ENCODE results near the gene SLC41A1. TPM values are rescaled to one million over a fixed set of nuclear protein-coding genes. Genes with fewer than 3 reads are reported as not detected.
A peak's percentile ranks its signal among the peaks of the same experiment; 100 is the strongest.

The SLC41A1 gene
- total RNA-seq, 4 donors from 2014 or later = 15.7 to 20.9 (median 18.6) TPM

GRCh38 chr1:205810448-205811157 lies 2.4 kb downstream of the SLC41A1 start:
- Histone ChIP-seq H3K4me1 (peaks cover 0 to 67% (median 23%) of the 10 kb centered on the region in 4 donors), H3K36me3 (peaks cover 0 to 20% (median 0%) of the 10 kb centered on the region in 3 donors), H3K9me3 (no peaks in the 10 kb centered on the region), H3K27me3 (no peaks in the 10 kb centered on the region), H3K4me3 (peak overlapping the region in 1 of 4 donors; percentile 11), H3K27ac (peak overlapping the region in 2 of 4 donors; percentile 97 to 98)
- WGBS, 2 donors = 70 to 74% methylated on average over 12 of the region's 12 CpGs
- TF ChIP-seq POLR2A (IDR thresholded peaks at IDR 0.05) = no peak
- TF ChIP-seq CTCF (IDR thresholded peaks at IDR 0.05) = peak in 2 of 5 experiments; percentile 11 to 20
- no peak for DNase-seq (ENCODE audit: low spot score in 2 of 2)

DNA sequence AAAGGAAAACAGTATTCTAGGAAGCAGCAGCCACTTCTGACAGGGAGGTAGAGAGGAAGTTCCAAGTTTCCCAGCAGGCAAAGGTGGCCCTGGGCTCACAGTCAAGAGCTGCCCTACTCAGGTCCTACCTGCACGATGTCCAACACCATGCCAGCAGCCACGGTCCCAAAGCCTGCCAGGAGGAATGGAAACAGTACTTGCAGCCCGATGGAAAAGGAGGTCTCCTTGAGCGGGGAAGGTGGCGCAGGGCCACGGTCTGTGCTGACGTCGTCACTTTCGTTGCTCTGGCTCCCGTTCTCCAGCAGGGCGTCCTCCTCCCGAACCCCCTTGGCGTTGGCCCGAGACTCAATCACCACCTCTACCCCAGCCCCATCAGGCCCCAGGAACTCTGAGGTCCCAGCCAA lies 3.1 kb downstream of the SLC41A1 start:
- H3K27ac ChIP-seq = no peak overlapping the region
- peak overlapping the region in 1 of 4 donors; percentile 11 for H3K4me3 ChIP-seq
- 77 to 89% methylated on average over 14 of the region's 14 CpGs for WGBS, 2 donors
- no peak for TF ChIP-seq EP300 (IDR thresholded peaks at IDR 0.05)
- TF ChIP-seq CTCF (IDR thresholded peaks at IDR 0.05) = no peak
- TF ChIP-seq POLR2A (IDR thresholded peaks at IDR 0.05) = no peak
- no peaks in the 10 kb centered on the region for H3K27me3 ChIP-seq
- H3K9me3 ChIP-seq = no peaks in the 10 kb centered on the region
- H3K4me1 ChIP-seq = peaks cover 0 to 74% (median 28%) of the 10 kb centered on the region in 4 donors
- peaks cover 0 to 20% (median 0%) of the 10 kb centered on the region in 3 donors for H3K36me3 ChIP-seq
- DNase-seq (ENCODE audit: low spot score in 2 of 2) = no peak

GRCh38 chr1:205809469-205809868 lies 3.5 kb downstream of the SLC41A1 start:
- Histone ChIP-seq H3K4me1 (peaks cover 0 to 75% (median 29%) of the 10 kb centered on the region in 4 donors), H3K36me3 (peaks cover 0 to 21% (median 0%) of the 10 kb centered on the region in 3 donors), H3K27ac (no peak overlapping the region), H3K4me3 (no peak overlapping the region), H3K27me3 (no peaks in the 10 kb centered on the region), H3K9me3 (no peaks in the 10 kb centered on the region)
- DNase-seq (ENCODE audit: low spot score in 2 of 2) = no peak
- 68 to 70% methylated on average over 3 of the region's 3 CpGs for WGBS, 2 donors
- no peak for TF ChIP-seq EP300 (IDR thresholded peaks at IDR 0.05)
- no peak for TF ChIP-seq CTCF (IDR thresholded peaks at IDR 0.05)
- no peak for TF ChIP-seq POLR2A (IDR thresholded peaks at IDR 0.05)

DNA sequence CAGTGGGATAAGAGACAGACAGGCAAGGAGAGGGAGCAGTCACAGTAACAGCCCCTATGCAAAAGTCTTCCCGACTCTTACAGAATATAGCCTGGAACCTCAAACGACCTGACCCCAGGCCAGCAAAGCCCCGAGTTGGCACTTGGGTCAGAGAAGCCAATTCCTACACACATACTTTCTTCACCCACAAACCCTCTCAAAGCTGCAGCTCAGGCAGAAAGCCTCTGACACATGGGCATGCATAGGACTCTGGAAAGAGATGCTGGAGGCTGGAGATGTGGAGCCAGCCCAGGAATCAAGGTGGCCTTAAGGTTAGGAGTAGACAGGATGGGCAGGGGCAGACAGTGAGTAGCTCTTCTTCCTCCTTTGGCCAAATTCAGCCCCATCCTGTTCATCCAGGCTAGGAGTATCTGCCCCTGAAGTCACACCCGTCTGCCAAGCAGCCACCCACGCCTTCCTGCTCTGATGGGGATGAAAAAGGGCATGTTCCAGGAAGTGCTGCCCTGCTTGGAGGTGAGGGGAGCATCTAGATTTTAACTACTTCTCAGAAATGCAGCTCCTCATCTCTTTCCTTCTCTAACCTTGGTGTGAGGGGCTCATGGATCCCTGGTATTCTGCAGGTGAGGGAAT lies 7.8 kb downstream of the SLC41A1 start:
- Histone ChIP-seq H3K27ac (no peak overlapping the region), H3K4me3 (no peak overlapping the region), H3K27me3 (no peaks in the 10 kb centered on the region), H3K4me1 (peaks cover 0 to 69% (median 12%) of the 10 kb centered on the region in 4 donors), H3K9me3 (no peaks in the 10 kb centered on the region), H3K36me3 (peaks cover 0 to 32% (median 0%) of the 10 kb centered on the region in 3 donors)
- 44 to 49% methylated on average over 5 of the region's 5 CpGs for WGBS, 2 donors
- no peak for DNase-seq (ENCODE audit: low spot score in 2 of 2)
- TF ChIP-seq POLR2A (IDR thresholded peaks at IDR 0.05) = no peak
- no peak for TF ChIP-seq CTCF (IDR thresholded peaks at IDR 0.05)
- TF ChIP-seq EP300 (IDR thresholded peaks at IDR 0.05) = no peak

- no peaks in the 10 kb centered on the region for H3K27me3 ChIP-seq
- peaks cover 0 to 63% (median 9%) of the 10 kb centered on the region in 4 donors for H3K4me1 ChIP-seq
- H3K9me3 ChIP-seq = no peaks in the 10 kb centered on the region
- no peak overlapping the region for H3K27ac ChIP-seq
- WGBS, 2 donors = 97 to 98% methylated on average over 2 of the region's 2 CpGs
- H3K36me3 ChIP-seq = peaks cover 0 to 32% (median 0%) of the 10 kb centered on the region in 3 donors
- no peak overlapping the region for H3K4me3 ChIP-seq
- TF ChIP-seq CTCF (IDR thresholded peaks at IDR 0.05) (no peak), POLR2A (IDR thresholded peaks at IDR 0.05) (no peak), EP300 (IDR thresholded peaks at IDR 0.05) (no peak)
- DNase-seq (ENCODE audit: low spot score in 2 of 2) = no peak
Measured at GRCh38 chr1:205804605-205805004, 8.4 kb downstream of the SLC41A1 start.

Data from tibial nerve (tissue), 4 donors.